Activated CD4-positive, alpha-beta T cell treated with anti-CD3 and anti-CD28 coated beads, Interleukin-2, amount 10 ng/mL, durations not matched to agents 7 days and 5 days (primary cell): ENCODE results near the gene SEPTIN2. TPM values are rescaled to one million over a fixed set of nuclear protein-coding genes. Genes with fewer than 3 reads are reported as not detected.
A peak's percentile ranks its signal among the peaks of the same experiment; 100 is the strongest.
"Not testable (repeated sequence)": the region's sequence is repeated elsewhere in the genome, so short reads cannot be mapped to it uniquely, and the experiment has no call there.

ENCODE experiments used
- CTCF ChIA-PET: fragments of 350-600 bp; sonication (Branson Sonifier 250); formaldehyde crosslinking; loops from one replicate; lab custom pipeline; 2021; ENCODE audit warnings: antibody characterized with exemption; lab: Charles Lee
- POLR2A ChIA-PET: fragments of 350-600 bp; sonication (Branson Sonifier 250); formaldehyde crosslinking; loops from one replicate; lab custom pipeline; 2021; ENCODE audit warnings: antibody characterized with exemption; lab: Charles Lee
- DNase-seq: peaks from one replicate; pipeline ENCODE4 v3.0.0-alpha.2; 2020
- H3K27ac Mint-ChIP-seq: one replicate; pipeline ENCODE4 v1.8.0; 2021; ENCODE audit warnings: mild to moderate bottlenecking, moderate library complexity, mixed read lengths
- H3K27me3 Mint-ChIP-seq: one replicate; pipeline ENCODE4 v1.8.0; 2021; ENCODE audit warnings: mixed read lengths
- H3K36me3 Mint-ChIP-seq: one replicate; pipeline ENCODE4 v1.8.0; 2021; ENCODE audit warnings: low read depth, mixed read lengths
- H3K4me1 Mint-ChIP-seq: one replicate; pipeline ENCODE4 v1.8.0; 2021; ENCODE audit warnings: mixed read lengths
- H3K4me3 Mint-ChIP-seq: one replicate; pipeline ENCODE4 v1.8.0; 2021; ENCODE audit warnings: mild to moderate bottlenecking, moderate library complexity, mixed read lengths
- H3K9me3 Mint-ChIP-seq: one replicate; pipeline ENCODE4 v1.8.0; 2021; ENCODE audit warnings: mixed read lengths
- total RNA-seq, 2 experiments: library from RNA; stranded (reverse); gene quantifications; one replicate each; pipeline ENCODE4 v1.2.3, GENCODE V29; 2021

Gene SEPTIN2
- total RNA-seq, 2 experiments from 2014 or later: 195 to 211 TPM

DNA sequence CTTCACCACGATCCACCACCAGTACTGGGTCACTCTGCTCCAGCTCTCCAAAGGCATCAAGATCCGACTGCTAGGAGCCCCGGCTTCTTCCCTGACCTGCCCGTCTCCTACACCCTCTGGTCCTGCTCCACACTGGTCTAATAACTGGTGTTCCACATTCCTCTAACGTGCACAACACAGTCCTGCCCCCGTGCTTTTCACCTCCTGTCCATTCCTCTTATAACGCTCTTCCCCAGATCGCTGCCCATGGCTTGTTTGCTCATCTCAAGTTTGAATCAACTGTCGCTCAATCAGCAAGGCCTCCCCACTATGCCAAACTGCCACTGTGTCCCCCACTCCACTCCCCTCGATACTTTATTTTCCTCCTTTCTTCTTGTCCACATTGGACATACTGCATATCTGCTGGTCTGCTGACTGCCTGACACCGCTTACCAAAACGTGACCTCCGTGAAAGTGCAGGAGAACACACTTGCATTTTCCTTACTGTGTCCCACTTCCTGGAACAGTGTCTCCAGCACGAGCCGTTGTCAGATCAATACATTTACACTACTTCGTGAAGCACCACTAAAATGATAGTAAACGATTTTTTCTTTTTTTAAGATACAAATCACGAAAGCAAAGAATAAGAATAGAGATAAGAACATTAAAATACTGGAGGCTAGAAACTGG lies 6.8 kb upstream of the SEPTIN2 start:
- DNase-seq: no peak
- CTCF ChIA-PET: no interaction called here
- Mint-ChIP-seq H3K4me1 (peaks cover 80% of the 10 kb centered on the region), H3K27ac (peak overlapping the region; percentile 86), H3K9me3 (no peaks in the 10 kb centered on the region), H3K36me3 (peaks cover 24% of the 10 kb centered on the region), H3K27me3 (no peaks in the 10 kb centered on the region), H3K4me3 (peak overlapping the region; percentile 37)
- POLR2A ChIA-PET: no interaction called here

DNA sequence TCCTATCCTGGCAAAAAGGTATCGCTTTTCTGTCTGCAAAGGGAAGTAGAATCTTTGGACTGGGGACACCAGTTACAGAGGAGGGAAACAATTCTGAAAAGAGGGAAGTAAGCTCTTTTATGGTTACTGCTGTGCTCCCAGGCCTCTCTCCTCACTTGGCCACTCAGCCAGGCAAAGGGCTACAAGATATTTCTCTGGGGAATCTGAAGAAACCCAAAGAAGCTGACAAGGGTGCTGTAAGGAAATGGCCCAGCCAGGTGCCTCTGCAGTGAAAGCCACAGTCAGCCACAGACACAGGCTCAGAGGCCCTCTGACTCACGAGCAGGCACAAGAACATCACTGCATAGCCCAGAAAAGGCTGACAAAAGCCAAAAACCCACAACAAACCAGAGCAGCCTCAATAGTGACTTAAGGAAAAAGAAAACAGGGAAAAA lies 6.0 kb upstream of the SEPTIN2 start:
- DNase-seq: peak; percentile 78
- CTCF ChIA-PET: no interaction called here
- peak overlapping the region; percentile 86 for H3K27ac Mint-ChIP-seq
- H3K4me3 Mint-ChIP-seq: peak overlapping the region; percentile 37
- no peaks in the 10 kb centered on the region for H3K9me3 Mint-ChIP-seq
- POLR2A ChIA-PET: no interaction called here
- H3K36me3 Mint-ChIP-seq: peaks cover 24% of the 10 kb centered on the region
- H3K27me3 Mint-ChIP-seq: no peaks in the 10 kb centered on the region
- peaks cover 80% of the 10 kb centered on the region for H3K4me1 Mint-ChIP-seq

DNA sequence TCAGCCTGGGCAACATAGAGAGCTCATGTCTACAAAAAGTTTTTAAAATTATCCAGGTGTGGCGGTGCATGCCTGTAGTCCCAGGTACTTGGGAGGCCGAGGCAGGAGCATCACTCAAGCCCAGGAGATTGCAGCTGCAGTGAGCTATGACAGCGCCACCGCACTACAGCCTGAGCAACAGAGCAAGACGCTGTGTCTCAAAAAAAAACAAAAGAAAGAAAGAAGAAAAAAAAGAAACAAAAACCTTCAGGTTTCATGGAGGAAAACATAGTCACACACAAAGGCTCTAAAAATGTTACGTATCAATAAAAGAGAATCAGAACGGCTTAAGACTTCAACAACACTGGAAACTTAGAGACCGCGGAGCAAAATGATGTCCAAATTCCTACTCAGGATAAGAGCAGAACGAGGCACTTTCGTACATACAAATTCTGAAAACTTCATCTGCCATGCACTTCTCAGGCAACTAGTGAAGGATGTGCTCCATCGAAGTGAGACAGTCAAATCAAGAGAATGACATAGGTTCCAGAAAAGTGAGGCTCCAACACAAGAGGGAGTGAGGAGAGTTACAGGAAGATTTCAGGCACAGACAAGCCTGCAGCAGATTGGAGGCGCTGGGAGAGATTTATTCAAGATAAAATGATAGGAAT lies 4.7 kb upstream of the SEPTIN2 start:
- H3K36me3 Mint-ChIP-seq: peaks cover 24% of the 10 kb centered on the region
- DNase-seq: no peak
- H3K4me3 Mint-ChIP-seq: no peak overlapping the region
- no peaks in the 10 kb centered on the region for H3K9me3 Mint-ChIP-seq
- ChIA-PET POLR2A (no interaction called here), CTCF (no interaction called here)
- H3K27me3 Mint-ChIP-seq: no peaks in the 10 kb centered on the region
- H3K27ac Mint-ChIP-seq: peak overlapping the region; percentile 60
- peaks cover 71% of the 10 kb centered on the region for H3K4me1 Mint-ChIP-seq

DNA sequence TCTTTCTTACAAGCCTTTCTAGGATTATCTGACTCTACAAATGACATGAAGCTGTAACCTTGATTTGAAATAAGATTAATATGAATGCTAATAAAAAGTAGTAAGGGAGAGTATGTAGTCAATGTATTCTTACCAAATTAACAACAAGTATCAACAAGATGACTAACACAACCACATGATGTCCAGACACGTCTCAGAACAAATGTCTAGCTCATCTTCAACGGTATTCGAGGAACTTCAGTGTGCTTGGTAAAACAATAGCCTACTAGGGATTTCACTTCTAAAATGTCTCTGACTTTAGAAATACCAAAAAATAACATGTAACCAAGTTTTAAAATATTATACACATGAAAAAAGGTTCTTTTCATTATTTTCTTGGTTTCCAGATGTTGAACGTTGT lies 3.6 kb upstream of the SEPTIN2 start:
- Mint-ChIP-seq H3K27me3 (no peaks in the 10 kb centered on the region), H3K4me3 (no peak overlapping the region), H3K36me3 (peaks cover 32% of the 10 kb centered on the region), H3K27ac (no peak overlapping the region), H3K4me1 (peaks cover 74% of the 10 kb centered on the region), H3K9me3 (no peaks in the 10 kb centered on the region)
- ChIA-PET CTCF (no interaction called here), POLR2A (no interaction called here)
- no peak for DNase-seq

DNA sequence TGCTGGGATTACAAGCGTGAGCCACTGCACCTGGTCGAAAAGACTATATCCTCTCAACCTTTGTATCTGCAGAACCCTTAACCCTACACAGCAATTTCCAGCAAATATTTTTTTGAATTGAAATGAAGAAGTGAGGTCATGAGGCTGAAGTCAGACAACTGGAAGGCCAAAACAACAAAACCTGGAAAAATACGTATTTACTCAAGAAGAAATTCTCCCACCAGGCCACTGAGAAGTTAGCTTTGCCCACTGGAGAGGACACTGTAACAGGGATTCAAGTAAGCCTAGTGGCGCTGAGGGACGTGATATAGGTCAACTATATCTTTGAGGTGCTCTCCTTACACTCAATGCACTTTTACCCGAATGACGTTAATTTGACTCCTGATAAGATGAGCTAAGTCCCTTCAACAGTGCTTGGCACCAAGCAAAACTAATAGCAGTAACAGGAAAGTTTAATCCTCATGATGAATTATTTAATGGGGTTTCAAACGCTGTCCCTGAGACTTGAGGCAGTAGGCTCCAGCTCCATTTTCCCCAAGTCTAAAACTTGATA lies 2.1 kb upstream of the SEPTIN2 start:
- ChIA-PET CTCF (interaction anchor here (0.9 to 1.8 kb wide), 3 partner anchors 10 to 40 kb away, joined by 3 to 6 read pairs (median 5); no protein-coding TSS in a partner anchor), POLR2A (no interaction called here)
- Mint-ChIP-seq H3K4me1 (peaks cover 76% of the 10 kb centered on the region), H3K27ac (peak overlapping the region; percentile 98), H3K4me3 (peak overlapping the region; percentile 89), H3K36me3 (peaks cover 37% of the 10 kb centered on the region), H3K27me3 (no peaks in the 10 kb centered on the region), H3K9me3 (no peaks in the 10 kb centered on the region)
- no peak for DNase-seq

DNA sequence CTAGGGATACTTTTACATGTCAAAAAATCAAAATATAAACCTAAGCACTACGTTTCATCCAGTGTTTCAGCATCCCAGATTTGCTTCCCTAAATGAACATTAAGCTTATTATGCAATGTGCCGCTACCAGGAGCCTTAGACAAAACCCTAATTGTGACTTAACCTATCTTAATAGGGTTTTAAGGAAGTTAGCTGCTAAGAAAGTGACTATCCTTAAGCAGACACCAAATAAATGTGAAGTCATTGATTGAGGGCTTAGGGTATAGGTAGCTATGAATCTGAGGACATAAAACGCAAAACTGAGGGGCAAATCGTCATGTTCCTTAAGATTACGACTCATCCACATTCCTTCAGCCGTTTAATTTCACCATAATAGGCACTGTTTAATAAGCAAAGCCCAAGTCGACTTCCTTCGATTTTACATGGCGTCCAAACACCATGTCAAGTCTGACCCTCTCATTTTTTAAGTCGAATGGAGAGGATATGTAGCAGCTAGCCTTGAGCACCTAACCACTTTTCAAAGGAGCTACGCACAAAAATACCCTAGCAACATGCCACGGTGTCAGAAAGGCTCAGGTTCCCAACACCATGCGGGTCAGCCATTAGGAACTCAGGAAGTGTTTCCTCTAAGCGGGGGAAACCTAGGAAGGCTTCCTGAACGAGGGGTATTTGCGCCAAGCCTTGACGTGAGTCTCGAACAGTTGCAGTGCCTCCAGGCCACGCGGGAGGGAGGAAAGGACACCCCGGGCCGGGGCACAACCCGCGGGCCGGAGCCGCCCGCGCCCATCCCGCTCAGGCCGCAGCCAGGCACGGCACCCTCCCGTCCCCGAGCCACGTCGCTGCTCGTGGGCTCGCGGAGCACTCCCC lies 1.3 kb upstream of the SEPTIN2 start:
- H3K36me3 Mint-ChIP-seq: peaks cover 35% of the 10 kb centered on the region
- H3K27ac Mint-ChIP-seq: peak overlapping the region; percentile 98
- H3K4me3 Mint-ChIP-seq: peak overlapping the region; percentile 89
- no peaks in the 10 kb centered on the region for H3K27me3 Mint-ChIP-seq
- ChIA-PET POLR2A (interaction anchor here (0.6 kb wide), 1 partner anchor 15 kb away, joined by 3 read pairs; no protein-coding TSS in a partner anchor), CTCF (interaction anchor here (0.9 to 1.8 kb wide), 4 partner anchors 11 to 41 kb away, joined by 3 to 6 read pairs (median 4); no protein-coding TSS in a partner anchor)
- DNase-seq: no peak
- no peaks in the 10 kb centered on the region for H3K9me3 Mint-ChIP-seq
- H3K4me1 Mint-ChIP-seq: peaks cover 73% of the 10 kb centered on the region

DNA sequence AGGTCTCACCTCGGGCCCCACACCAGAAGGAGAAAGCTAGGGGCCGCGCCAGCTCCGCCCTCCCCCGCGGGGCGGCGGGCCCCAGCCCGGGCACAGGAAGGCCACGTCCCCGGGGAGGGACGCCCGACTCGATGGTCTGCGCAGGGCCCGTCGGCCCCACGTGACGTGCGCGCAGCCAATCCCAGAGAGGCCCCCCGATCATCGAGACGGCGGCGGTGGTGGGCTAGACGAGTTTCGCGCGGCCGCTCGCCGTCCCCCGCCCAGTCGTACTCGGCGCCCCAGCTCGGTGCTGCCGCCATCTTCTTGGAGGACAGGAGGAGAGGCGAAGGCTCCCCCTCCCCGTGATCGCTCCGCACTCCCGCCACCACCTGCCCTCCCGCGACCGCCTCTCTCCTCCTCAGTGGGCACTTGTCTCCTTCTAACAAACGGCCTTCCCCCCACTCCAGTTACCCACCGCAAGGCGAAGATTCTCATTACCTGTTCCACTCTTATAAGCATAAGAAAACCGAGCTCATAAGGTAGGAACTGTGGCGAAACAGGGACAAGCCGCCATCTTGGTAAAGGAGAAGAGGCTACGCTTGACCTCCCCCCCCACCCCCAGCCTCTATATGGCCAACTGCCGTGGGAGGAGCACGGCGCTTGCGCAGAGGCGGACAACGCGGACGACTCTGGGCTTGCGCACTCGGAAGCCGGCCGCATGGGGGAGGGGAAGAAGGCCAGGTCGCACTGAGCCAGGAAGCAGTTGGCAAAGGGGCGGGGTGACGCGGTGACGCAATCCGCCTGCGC lies 439 bp upstream of the SEPTIN2 start, which contains the start of gene HDLBP:
HDLBP (minus strand) TSS at position 580 of the 786 bp plus-strand sequence. CDS start 48,803 bp downstream, outside the sequence.
- Mint-ChIP-seq H3K27ac (peak within 1 kb of the TSS; percentile 98), H3K36me3 (peaks cover 40% of the 10 kb centered on the region), H3K4me1 (peaks cover 74% of the 10 kb centered on the region), H3K4me3 (peak within 1 kb of the TSS; percentile 89), H3K27me3 (no peaks in the 10 kb centered on the region), H3K9me3 (no peaks in the 10 kb centered on the region)
- peak; percentile 100 for DNase-seq
- CTCF ChIA-PET: interaction anchor here (1.0 to 1.8 kb wide), 4 partner anchors 12 to 21 kb away, joined by 3 to 6 read pairs (median 4); no protein-coding TSS in a partner anchor
- POLR2A ChIA-PET: interaction anchor here (0.6 kb wide), 1 partner anchor 14 kb away, joined by 3 read pairs; no protein-coding TSS in a partner anchor

DNA sequence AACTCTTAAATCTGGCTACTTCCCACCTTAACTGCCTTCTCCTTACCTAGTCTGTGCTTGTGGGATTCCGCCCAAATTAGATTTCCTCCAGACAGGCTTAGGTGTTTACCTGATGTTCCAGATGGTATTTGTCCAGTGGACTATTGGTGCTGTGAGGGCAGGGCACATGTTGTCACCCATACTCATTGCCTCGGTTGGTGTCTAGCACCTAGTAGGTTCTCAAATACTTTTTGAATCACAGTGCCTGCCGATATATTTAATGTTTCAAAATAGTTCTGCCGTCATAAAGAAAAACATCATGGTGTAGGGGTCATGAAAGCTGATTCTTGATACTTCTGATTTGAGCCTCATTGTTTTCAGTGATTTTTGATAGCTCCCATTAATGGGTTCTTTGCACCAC lies 1.1 kb downstream of the SEPTIN2 start:
- ChIA-PET CTCF (interaction anchor here (1.0 kb wide), 1 partner anchor 15 kb away, joined by 3 read pairs; no protein-coding TSS in a partner anchor), POLR2A (no interaction called here)
- Mint-ChIP-seq H3K4me3 (peak overlapping the region; percentile 89), H3K36me3 (peaks cover 49% of the 10 kb centered on the region), H3K9me3 (no peaks in the 10 kb centered on the region), H3K4me1 (peaks cover 74% of the 10 kb centered on the region), H3K27ac (peak overlapping the region; percentile 98), H3K27me3 (no peaks in the 10 kb centered on the region)
- no peak for DNase-seq

DNA sequence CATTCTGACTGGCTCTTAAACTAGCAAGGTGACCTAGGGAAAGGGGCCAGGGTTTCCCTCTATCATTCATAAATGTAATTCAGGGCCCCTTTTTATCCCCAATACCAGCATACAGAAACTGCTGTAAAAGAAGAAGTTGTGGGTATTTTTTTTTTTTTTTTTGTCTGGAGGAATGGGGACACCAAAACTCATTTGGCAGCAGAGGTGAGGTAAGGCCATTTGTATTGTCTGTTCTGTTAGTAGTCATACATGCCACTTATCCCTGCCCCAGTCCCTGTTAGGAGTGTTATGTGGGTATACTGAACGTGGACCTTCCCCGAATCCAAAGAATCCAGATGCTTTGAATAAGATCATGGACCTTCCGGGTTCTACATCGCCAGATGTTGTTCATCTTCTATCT lies 1.7 kb downstream of the SEPTIN2 start:
- Mint-ChIP-seq H3K27me3 (no peaks in the 10 kb centered on the region), H3K4me1 (peaks cover 73% of the 10 kb centered on the region), H3K27ac (peak overlapping the region; percentile 98), H3K9me3 (no peaks in the 10 kb centered on the region), H3K36me3 (peaks cover 50% of the 10 kb centered on the region), H3K4me3 (peak overlapping the region; percentile 89)
- ChIA-PET POLR2A (no interaction called here), CTCF (no interaction called here)
- DNase-seq: no peak

DNA sequence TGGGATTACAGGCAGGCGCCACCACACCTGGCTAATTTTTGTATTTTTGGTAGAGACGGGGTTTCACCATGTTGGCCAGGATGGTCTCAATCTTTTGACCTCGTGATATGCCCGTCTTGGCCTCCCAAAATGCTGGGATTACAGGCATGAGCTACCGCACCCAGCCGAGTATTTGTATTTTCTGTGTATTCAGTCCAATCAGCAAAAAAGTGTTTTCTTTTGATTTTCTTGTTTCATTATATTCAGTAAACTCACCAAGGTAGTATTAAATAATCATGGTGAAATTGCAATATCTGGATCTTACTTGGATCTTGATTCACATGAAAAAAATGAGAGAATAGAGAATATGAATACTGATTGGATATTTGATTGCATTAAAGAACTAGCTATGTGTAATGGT lies 3.1 kb downstream of the SEPTIN2 start:
- H3K4me3 Mint-ChIP-seq, H3K27me3 Mint-ChIP-seq, POLR2A ChIA-PET, H3K9me3 Mint-ChIP-seq, H3K27ac Mint-ChIP-seq, CTCF ChIA-PET, DNase-seq: not testable (repeated sequence)
- H3K36me3 Mint-ChIP-seq: peaks cover 51% of the 10 kb centered on the region
- peaks cover 65% of the 10 kb centered on the region for H3K4me1 Mint-ChIP-seq

DNA sequence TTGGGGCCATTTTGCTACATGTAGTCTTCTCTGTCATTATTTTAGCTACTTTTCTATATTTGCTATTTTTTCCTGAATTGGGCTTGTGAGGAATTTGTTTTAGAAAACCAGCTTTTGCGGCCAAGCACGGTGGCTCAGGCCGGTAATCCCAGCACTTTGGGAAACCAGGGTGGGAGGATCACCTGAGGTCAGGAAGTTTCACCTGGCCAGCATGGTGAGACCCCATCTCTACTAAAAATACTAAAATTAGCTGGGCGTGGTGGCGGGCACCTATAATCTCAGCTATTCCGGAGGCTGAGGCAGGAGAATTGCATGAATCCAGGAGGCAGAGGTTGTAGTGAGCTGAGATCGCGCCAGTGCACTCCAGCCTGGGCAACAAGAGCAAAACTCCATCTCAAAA lies 4.7 kb downstream of the SEPTIN2 start:
- Mint-ChIP-seq H3K4me3 (no peak overlapping the region), H3K9me3 (no peaks in the 10 kb centered on the region), H3K27ac (no peak overlapping the region), H3K36me3 (peaks cover 61% of the 10 kb centered on the region), H3K27me3 (no peaks in the 10 kb centered on the region), H3K4me1 (peaks cover 62% of the 10 kb centered on the region)
- DNase-seq: no peak
- CTCF ChIA-PET: no interaction called here
- POLR2A ChIA-PET: no interaction called here

DNA sequence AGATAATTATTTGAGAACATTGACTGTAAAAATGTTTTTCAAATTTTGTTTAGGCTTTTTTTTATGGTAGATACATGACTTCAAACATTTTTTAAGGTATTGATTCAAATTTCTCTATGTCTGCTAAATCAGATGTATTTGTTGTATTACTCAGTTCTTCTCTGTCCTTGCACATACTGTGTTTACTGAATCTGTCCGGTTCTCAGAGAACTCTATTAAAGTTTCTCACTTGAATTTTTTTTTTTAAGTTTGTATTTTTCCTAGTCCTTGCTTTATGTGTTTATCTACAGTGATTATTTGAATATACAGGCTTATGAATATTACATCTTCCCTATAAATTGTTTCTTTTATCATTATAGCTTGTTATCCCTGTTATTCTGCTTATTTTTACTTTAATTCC lies 5.3 kb downstream of the SEPTIN2 start:
- H3K4me3 Mint-ChIP-seq: no peak overlapping the region

More for the DNA sequence above, 5.3 kb downstream of the SEPTIN2 start:
- Mint-ChIP-seq H3K4me1 (peaks cover 62% of the 10 kb centered on the region), H3K27me3 (no peaks in the 10 kb centered on the region), H3K27ac (no peak overlapping the region), H3K36me3 (peaks cover 65% of the 10 kb centered on the region), H3K9me3 (no peaks in the 10 kb centered on the region)
- DNase-seq: no peak
- ChIA-PET CTCF (no interaction called here), POLR2A (no interaction called here)
